Measurements from ENCODE around the gene HDAC1. TPM values are rescaled to one million over a fixed set of nuclear protein-coding genes. Genes with fewer than 3 reads are reported as not detected.
"Not testable (repeated sequence)": the region's sequence is repeated elsewhere in the genome, so short reads cannot be mapped to it uniquely, and the experiment has no call there.

Gene HDAC1
- polyA plus RNA-seq, 1 experiment: 185 TPM

DNA sequence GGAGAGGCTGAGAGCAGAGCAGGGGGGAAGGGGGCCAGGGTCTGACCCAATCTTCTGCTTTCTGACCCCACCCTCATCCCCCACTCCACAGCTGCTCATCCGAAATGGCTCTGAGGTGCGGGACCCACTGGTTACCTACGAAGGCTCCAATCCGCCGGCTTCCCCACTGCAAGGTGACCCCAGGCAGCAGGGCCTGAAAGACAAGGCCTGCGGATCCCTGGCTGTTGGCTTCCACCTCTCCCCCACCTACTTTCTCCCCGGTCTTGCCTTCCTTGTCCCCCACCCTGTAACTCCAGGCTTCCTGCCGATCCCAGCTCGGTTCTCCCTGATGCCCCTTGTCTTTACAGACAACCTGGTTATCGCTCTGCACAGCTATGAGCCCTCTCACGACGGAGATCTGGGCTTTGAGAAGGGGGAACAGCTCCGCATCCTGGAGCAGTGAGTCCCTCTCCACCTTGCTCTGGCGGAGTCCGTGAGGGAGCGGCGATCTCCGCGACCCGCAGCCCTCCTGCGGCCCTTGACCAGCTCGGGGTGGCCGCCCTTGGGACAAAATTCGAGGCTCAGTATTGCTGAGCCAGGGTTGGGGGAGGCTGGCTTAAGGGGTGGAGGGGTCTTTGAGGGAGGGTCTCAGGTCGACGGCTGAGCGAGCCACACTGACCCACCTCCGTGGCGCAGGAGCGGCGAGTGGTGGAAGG, 17.1 kb upstream of the HDAC1 start:
- CTCF ChIA-PET: no interaction called here
- POLR2A ChIA-PET: no interaction called here
- Histone ChIP-seq H3K36me3 (ENCODE audit: control insufficient read depth, insufficient read depth, low read length) (no peaks in the 10 kb centered on the region), H3K4me3 (ENCODE audit: low read depth, low read length) (no peak overlapping the region), H3K27me3 (ENCODE audit: control insufficient read depth, insufficient read depth, low read length) (peaks cover 22% of the 10 kb centered on the region)
- DNase-seq (ENCODE audit: low read depth): no peak
- no peak for TF ChIP-seq CTCF (IDR thresholded peaks at IDR 0.05; ENCODE audit: insufficient read depth, low read depth, low read length)

DNA sequence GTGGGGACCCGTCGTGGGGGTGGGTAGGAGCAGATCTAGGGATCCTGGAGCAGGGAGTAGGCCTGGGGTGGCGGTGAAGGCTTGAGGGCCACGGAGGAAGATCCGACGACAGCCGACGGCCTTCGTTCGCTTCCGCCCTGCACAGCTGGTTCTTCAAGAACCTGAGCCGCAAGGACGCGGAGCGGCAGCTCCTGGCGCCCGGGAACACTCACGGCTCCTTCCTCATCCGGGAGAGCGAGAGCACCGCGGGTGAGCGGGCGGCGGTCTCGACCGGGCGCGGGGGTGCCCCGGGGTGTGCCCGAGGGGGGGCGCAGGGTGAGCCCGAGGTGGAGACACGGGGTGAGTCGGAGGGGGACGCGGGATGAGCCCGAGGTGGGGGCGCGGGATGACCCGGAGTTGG, 16.5 kb upstream of the HDAC1 start:
- H3K27me3 ChIP-seq (ENCODE audit: control insufficient read depth, insufficient read depth, low read length): peaks cover 22% of the 10 kb centered on the region
- no peak for DNase-seq (ENCODE audit: low read depth)
- H3K36me3 ChIP-seq (ENCODE audit: control insufficient read depth, insufficient read depth, low read length): no peaks in the 10 kb centered on the region
- no peak overlapping the region for H3K4me3 ChIP-seq (ENCODE audit: low read depth, low read length)
- ChIA-PET CTCF (no interaction called here), POLR2A (no interaction called here)
- TF ChIP-seq CTCF (IDR thresholded peaks at IDR 0.05; ENCODE audit: insufficient read depth, low read depth, low read length): no peak

- TF ChIP-seq CTCF (IDR thresholded peaks at IDR 0.05; ENCODE audit: insufficient read depth, low read depth, low read length): no peak
- ChIA-PET CTCF (no interaction called here), POLR2A (no interaction called here)
- H3K36me3 ChIP-seq (ENCODE audit: control insufficient read depth, insufficient read depth, low read length): no peaks in the 10 kb centered on the region
- no peak overlapping the region for H3K4me3 ChIP-seq (ENCODE audit: low read depth, low read length)
- H3K27me3 ChIP-seq (ENCODE audit: control insufficient read depth, insufficient read depth, low read length): peaks cover 22% of the 10 kb centered on the region
- DNase-seq (ENCODE audit: low read depth): no peak
Measured at GRCh38 chr1:32276032-32276782, 15.7 kb upstream of the HDAC1 start.

- H3K36me3 ChIP-seq (ENCODE audit: control insufficient read depth, insufficient read depth, low read length); POLR2A ChIA-PET; DNase-seq (ENCODE audit: low read depth); CTCF ChIA-PET; H3K27me3 ChIP-seq (ENCODE audit: control insufficient read depth, insufficient read depth, low read length); H3K4me3 ChIP-seq (ENCODE audit: low read depth, low read length): not testable (repeated sequence)
Measured at GRCh38 chr1:32284777-32285176, 7.1 kb upstream of the HDAC1 start.

DNA sequence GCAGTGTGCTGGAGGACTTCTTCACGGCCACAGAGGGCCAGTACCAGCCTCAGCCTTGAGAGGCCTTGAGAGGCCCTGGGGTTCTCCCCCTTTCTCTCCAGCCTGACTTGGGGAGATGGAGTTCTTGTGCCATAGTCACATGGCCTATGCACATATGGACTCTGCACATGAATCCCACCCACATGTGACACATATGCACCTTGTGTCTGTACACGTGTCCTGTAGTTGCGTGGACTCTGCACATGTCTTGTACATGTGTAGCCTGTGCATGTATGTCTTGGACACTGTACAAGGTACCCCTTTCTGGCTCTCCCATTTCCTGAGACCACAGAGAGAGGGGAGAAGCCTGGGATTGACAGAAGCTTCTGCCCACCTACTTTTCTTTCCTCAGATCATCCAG, 6.2 kb upstream of the HDAC1 start:
- no peaks in the 10 kb centered on the region for H3K36me3 ChIP-seq (ENCODE audit: control insufficient read depth, insufficient read depth, low read length)
- no peak for DNase-seq (ENCODE audit: low read depth)
- H3K4me3 ChIP-seq (ENCODE audit: low read depth, low read length): no peak overlapping the region
- no peaks in the 10 kb centered on the region for H3K27me3 ChIP-seq (ENCODE audit: control insufficient read depth, insufficient read depth, low read length)
- POLR2A ChIA-PET: no interaction called here
- no peak for TF ChIP-seq CTCF (IDR thresholded peaks at IDR 0.05; ENCODE audit: insufficient read depth, low read depth, low read length)
- CTCF ChIA-PET: no interaction called here
